Adipocyte (in vitro differentiated cells): ENCODE data around the gene COMMD7.
A peak's percentile ranks its signal among the peaks of the same experiment; 100 is the strongest.

Source experiments
- DNase-seq: peaks from one replicate; pipeline ENCODE4 v3.0.0-alpha.2; 2015; ENCODE audit warnings: low read depth
- H3K27me3 ChIP-seq: replicated peaks from 2 replicates; pipeline ENCODE4 v1.7.0; 2013; ENCODE audit warnings: mild to moderate bottlenecking, low read length, moderate library complexity; ENCODE audit not compliant: control insufficient read depth, insufficient read depth
- H3K36me3 ChIP-seq: 2 replicates; pipeline ENCODE4 v1.7.0; 2013; ENCODE audit warnings: low read length, mild to moderate bottlenecking, moderate library complexity; ENCODE audit not compliant: control insufficient read depth, insufficient read depth, severe bottlenecking
- H3K4me1 ChIP-seq: 2 replicates; pipeline ENCODE4 v1.7.0; 2013; ENCODE audit warnings: mild to moderate bottlenecking, low read length, moderate library complexity; ENCODE audit not compliant: control insufficient read depth, insufficient read depth
- H3K4me3 ChIP-seq: 2 replicates; pipeline ENCODE4 v1.7.0; 2013; ENCODE audit warnings: mild to moderate bottlenecking, low read length, moderate library complexity
- H3K9ac ChIP-seq: 2 replicates; pipeline ENCODE4 v1.7.0; 2013; ENCODE audit warnings: mild to moderate bottlenecking, low read length, moderate library complexity
- H3K9me3 ChIP-seq: 2 replicates; pipeline ENCODE4 v1.7.0; 2013; ENCODE audit warnings: mild to moderate bottlenecking, low read length, moderate library complexity; ENCODE audit not compliant: control insufficient read depth

The COMMD7 gene

GRCh38 chr20:32763202-32764004 is 20.1 kb upstream of the COMMD7 start:
- DNase-seq: no peak
- peak overlapping the region; percentile 79 for H3K4me3 ChIP-seq

DNA sequence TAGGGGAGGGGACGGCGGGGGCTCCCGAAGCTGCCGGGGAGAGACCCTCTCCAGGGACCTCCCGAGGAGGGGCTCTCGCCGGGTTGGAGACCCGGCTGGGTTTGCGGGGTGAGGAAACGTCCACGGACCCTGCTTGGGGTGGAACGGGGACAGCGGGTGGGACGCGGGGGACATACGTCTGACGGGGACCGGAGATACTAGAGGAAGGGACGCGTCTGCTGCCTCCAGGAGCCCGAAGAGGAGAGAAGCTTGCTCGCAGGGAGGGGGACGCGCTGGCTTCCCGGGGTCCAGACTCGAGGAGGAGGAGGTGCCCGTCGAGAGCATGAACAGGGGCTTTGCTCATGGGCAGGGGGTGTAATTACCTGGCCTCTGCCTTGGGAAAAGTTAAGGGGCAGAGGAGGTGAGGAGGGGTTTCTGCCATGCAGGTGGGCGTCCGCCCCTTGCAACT is 19.5 kb upstream of the COMMD7 start:
- no peaks in the 10 kb centered on the region for H3K36me3 ChIP-seq
- DNase-seq: peak; percentile 38

More at GRCh38 chr20:32763202-32764004, 20.1 kb upstream of the COMMD7 start:
- H3K9ac ChIP-seq: peak overlapping the region; percentile 82
- no peaks in the 10 kb centered on the region for H3K27me3 ChIP-seq
- no peaks in the 10 kb centered on the region for H3K36me3 ChIP-seq
- no peaks in the 10 kb centered on the region for H3K9me3 ChIP-seq
- H3K4me1 ChIP-seq: peaks cover 6% of the 10 kb centered on the region

DNA sequence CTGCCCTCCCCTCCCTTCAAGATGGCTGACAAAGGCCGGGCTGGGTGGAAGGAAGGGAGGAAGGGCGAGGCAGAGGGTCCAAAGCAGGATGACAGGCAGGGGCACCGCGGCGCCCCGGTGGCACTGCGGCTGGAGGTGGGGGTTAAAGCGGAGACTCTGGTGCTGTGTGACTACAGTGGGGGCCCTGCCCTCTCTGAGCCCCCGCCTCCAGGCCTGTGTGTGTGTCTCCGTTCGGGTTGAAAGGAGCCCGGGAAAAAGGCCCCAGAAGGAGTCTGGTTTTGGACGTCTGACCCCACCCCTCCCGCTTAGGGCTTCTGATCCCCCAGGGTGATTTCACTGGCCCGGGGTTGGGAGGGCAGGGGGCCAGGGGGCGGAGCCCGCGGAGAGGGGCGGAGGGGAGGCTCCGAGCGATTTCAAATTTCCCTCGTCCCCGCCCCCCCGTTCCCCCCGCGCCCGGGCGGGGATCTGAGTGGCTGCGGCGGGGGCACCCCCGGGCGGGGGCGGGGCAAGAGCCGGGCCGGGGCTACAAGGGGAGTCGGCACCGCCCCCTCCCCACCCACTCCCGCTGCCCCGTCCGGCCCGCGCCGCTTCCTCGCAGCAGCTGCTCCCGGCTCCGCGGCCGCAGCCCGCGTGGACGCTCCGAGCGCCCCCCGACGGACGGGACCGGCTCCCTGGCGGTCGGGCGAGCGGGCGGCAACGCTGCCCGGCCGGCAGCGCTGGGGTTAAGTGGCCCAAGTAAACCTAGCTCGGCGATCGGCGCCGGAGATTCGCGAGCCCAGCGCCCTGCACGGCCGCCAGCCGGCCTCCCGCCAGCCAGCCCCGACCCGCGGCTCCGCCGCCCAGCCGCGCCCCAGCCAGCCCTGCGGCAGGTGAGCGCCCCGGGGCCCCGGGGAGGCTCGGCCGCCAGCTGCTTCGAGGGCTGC is 18.8 kb upstream of the COMMD7 start, which contains the start of gene DNMT3B:
Gene DNMT3B (plus strand): TSS at position 555 of the 923 bp plus-strand sequence. CDS start 17,939 bp downstream, outside the sequence.
- Histone ChIP-seq H3K4me3 (peak within 1 kb of the TSS; percentile 79), H3K9me3 (no peaks in the 10 kb centered on the region), H3K4me1 (peaks cover 6% of the 10 kb centered on the region), H3K9ac (peak within 1 kb of the TSS; percentile 82), H3K27me3 (no peaks in the 10 kb centered on the region), H3K36me3 (no peaks in the 10 kb centered on the region)
- peak; percentile 78 for DNase-seq

More for the DNA sequence above, 19.5 kb upstream of the COMMD7 start:
- H3K9me3 ChIP-seq: no peaks in the 10 kb centered on the region
- peak overlapping the region; percentile 82 for H3K9ac ChIP-seq
- H3K27me3 ChIP-seq: no peaks in the 10 kb centered on the region
- peaks cover 6% of the 10 kb centered on the region for H3K4me1 ChIP-seq
- H3K4me3 ChIP-seq: peak overlapping the region; percentile 79

DNA sequence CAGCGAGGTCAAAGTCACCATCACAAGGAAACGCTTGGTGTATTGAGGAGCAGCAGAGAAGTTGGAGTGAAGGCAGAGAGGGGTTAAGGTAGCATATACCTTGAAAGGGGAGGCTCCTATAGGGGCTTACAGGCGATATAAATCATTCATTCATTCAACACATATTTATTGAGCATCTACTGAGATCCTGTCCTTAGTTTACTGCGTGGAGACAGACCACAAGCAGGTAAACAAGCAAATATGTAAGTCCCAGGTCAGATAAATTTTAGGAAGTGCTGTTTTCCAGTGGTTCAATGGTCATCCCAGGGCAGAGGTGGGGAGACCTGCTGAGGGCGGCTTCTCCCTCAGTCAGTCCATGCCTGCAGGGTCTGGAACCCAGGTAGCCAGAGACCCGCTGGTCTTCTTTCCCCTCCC is 18.2 kb upstream of the COMMD7 start:
- H3K4me3 ChIP-seq: peak overlapping the region; percentile 78
- no peak for DNase-seq
- no peaks in the 10 kb centered on the region for H3K36me3 ChIP-seq
- no peaks in the 10 kb centered on the region for H3K27me3 ChIP-seq
- H3K4me1 ChIP-seq: peaks cover 6% of the 10 kb centered on the region
- no peaks in the 10 kb centered on the region for H3K9me3 ChIP-seq
- H3K9ac ChIP-seq: peak overlapping the region; percentile 62

GRCh38 chr20:32756156-32756555 is 12.9 kb upstream of the COMMD7 start:
- Histone ChIP-seq H3K9me3 (no peaks in the 10 kb centered on the region), H3K27me3 (no peaks in the 10 kb centered on the region), H3K4me3 (no peak overlapping the region), H3K4me1 (peaks cover 9% of the 10 kb centered on the region), H3K9ac (no peak overlapping the region), H3K36me3 (no peaks in the 10 kb centered on the region)
- DNase-seq: no peak

GRCh38 chr20:32753731-32754130 is 10.5 kb upstream of the COMMD7 start:
- H3K27me3 ChIP-seq: no peaks in the 10 kb centered on the region
- H3K36me3 ChIP-seq: no peaks in the 10 kb centered on the region
- H3K4me3 ChIP-seq: no peak overlapping the region
- H3K9ac ChIP-seq: no peak overlapping the region
- H3K9me3 ChIP-seq: no peaks in the 10 kb centered on the region
- no peak for DNase-seq
- peaks cover 9% of the 10 kb centered on the region for H3K4me1 ChIP-seq

DNA sequence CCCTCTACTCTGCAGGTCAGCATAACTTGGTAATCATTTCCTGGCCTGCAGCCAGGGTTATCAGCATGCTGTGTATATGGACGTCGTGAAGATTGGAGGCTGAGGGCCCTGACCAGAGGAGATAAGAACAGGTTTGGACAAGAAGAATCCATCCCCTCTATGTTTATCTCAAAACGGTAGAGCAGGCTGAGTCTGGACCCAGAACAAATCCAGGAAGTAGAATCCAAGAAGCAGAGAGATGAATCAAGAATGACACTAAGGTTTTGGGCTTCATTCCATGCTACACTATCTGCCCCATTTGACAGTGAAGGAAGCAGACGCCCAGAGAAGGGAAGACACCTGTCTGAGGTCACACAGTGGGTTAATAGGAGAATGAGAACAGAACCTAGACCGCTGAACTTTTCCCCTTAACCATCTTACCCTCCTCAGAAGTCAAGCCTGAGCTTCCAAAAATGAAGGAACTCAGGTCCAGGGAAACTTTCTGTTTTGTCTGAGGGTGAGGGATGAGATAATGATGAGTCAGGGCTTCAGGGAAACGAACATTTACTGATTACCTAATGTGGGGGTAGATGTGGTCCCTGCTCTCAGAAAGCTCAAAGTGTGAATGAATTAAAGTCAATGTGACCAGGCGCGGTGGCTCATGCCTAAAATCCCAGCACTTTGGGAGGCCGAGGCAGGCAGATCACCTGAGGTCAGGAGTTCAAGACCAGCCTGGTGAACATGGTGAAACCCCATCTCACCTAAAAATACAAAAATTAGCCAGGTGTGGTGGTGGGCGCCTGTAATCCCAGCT is 9.4 kb upstream of the COMMD7 start:
- no peaks in the 10 kb centered on the region for H3K9me3 ChIP-seq
- no peak overlapping the region for H3K9ac ChIP-seq
- peak overlapping the region; percentile 44 for H3K4me3 ChIP-seq
- no peaks in the 10 kb centered on the region for H3K36me3 ChIP-seq
- peaks cover 9% of the 10 kb centered on the region for H3K4me1 ChIP-seq
- no peak for DNase-seq
- no peaks in the 10 kb centered on the region for H3K27me3 ChIP-seq

DNA sequence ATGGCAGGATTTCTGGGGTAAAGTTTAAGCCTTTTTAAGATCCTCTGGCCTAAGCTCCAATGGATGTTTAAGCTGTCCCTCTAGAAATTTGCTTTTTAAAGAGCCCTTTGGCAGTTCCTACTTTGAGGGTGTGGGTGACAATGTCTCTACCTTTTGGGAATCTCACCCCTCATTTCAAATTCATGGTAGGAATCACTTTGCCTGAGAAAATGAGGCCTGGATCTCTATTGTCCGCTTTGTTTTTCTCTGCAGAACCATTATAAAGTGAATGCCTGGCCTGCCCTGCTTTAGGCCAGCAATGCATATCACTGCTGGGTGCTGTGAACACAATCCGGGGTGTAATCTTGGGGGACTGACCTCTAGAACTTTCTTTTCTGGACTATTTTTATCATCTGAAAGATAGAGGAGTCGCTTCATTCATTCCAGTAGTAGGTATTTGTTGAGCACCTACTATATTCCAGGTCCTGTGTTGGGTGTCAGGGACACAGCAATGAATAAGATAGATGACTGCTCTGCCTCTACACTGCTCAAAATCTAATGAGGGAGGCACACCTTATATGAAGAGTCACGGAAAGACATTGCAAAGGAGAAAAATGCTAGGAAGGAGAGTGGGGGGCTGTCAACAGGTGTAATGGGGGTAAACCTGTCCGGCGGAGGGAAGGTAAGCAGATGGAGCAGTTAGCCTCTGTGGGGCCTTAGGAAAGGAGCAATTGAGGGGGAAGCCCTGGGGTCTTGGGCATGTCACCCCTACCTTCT is 8.6 kb upstream of the COMMD7 start:
- Histone ChIP-seq H3K4me3 (no peak overlapping the region), H3K9ac (no peak overlapping the region), H3K36me3 (no peaks in the 10 kb centered on the region), H3K4me1 (peaks cover 9% of the 10 kb centered on the region), H3K9me3 (no peaks in the 10 kb centered on the region), H3K27me3 (no peaks in the 10 kb centered on the region)
- DNase-seq: no peak

DNA sequence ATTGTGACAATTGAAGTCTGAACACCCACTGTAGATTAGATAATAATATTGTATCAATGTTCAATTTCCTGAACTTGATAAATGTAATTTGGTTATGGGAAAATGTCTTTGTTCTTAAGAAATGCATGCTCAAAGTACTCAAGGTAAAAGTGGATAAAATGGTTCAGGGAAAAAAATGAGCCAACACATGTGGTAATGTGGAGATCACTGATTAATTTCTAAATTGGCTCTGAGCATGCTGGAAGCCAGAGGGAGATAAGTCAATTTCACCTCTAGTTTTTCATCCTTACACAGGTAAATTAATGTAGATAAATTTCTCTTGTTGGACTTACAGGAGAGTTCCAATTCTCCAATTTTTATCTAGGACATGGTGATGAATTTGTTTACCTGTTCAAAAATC is 8.0 kb upstream of the COMMD7 start:
- Histone ChIP-seq H3K9me3 (no peaks in the 10 kb centered on the region), H3K4me1 (peaks cover 9% of the 10 kb centered on the region), H3K9ac (no peak overlapping the region), H3K36me3 (no peaks in the 10 kb centered on the region), H3K4me3 (no peak overlapping the region), H3K27me3 (no peaks in the 10 kb centered on the region)
- DNase-seq: no peak

DNA sequence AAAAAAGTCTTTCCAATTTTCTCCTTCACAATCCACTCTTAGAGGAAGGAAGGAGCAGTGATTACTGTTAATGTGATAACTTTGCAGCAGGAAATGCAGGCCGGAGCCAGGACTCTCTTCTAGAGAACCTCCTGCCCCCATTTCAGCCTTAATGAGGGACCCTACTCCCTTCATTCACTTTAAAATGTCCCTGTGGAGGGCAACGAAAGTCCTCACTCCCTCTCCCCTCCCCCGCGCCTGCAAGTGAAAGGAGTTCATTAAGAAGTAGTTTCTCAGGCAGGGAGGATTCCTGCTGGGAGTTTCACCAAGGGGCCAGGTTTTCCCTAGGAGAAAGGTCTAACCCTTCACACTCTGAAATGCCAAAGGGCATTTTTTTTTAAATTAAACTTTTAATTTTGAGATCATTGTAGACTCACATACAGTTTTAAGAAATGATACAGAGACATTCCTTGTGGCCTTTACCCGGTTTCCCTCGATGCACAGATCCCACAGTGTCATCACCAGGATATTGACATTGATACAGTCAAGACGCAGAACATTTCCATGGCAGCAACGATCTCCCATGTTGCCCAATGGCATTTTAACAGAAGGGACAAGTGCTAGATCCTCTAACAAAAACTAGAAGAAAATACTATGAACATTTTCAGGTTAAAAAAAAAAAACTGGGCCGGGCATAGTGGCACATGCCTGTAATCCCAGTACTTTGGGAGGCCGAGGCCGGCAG is 6.8 kb upstream of the COMMD7 start:
- no peaks in the 10 kb centered on the region for H3K36me3 ChIP-seq
- H3K9ac ChIP-seq: no peak overlapping the region
- H3K4me1 ChIP-seq: peaks cover 12% of the 10 kb centered on the region
- H3K27me3 ChIP-seq: no peaks in the 10 kb centered on the region
- DNase-seq: no peak
- no peak overlapping the region for H3K4me3 ChIP-seq
- H3K9me3 ChIP-seq: no peaks in the 10 kb centered on the region
